Body of pancreas (tissue), 4 donors: ENCODE data around the gene TMEM238L. TPM values are rescaled to one million over a fixed set of nuclear protein-coding genes. Genes with fewer than 3 reads are reported as not detected.

Experiments
- ATAC-seq: fragments of 150-250 bp; one replicate; pipeline ENCODE4 v1.9.1; 2016
- DNase-seq, 4 donors: peaks; one replicate each; pipeline ENCODE4 v3.0.0-alpha.2; 2019
- H3K27ac ChIP-seq, 4 donors: fragments of 200-600 bp; sonication (generic); 1 replicate in 3 of 4; 2 replicates in 1 of 4; pipeline versions ENCODE4 v1.5.1 to v1.6.1; 2016 to 2019; ENCODE audit warnings: mild to moderate bottlenecking in 1 of 4, mixed read lengths in 1 of 4, moderate library complexity in 1 of 4
- H3K27me3 ChIP-seq, 2 donors: fragments of 200-600 bp; sonication (generic); one replicate each; pipeline ENCODE4 v1.6.0; 2016; ENCODE audit warnings: mild to moderate bottlenecking in 1 of 2
- H3K36me3 ChIP-seq, 2 donors: fragments of 200-600 bp; sonication (generic); replicated peaks in 1 of 2; 2 replicates each; pipeline ENCODE4 v1.5.1; 2016; ENCODE audit warnings: low read depth in 2 of 2; ENCODE audit not compliant: insufficient read depth in 1 of 2
- H3K4me1 ChIP-seq: fragments of 200-600 bp; sonication (generic); one replicate; pipeline ENCODE4 v1.6.0; 2016
- H3K4me3 ChIP-seq, 2 donors: fragments of 200-600 bp; sonication (generic); 1 replicate in 1 of 2; 2 replicates in 1 of 2; pipeline ENCODE4 v1.5.1; 2016 to 2019
- H3K9me3 ChIP-seq, 3 donors: fragments of 200-600 bp; sonication (generic); 1 replicate in 2 of 3; 2 replicates in 1 of 3; pipeline ENCODE4 v1.5.1; 2016
- POLR2A ChIP-seq, 3 donors: fragments of 450-650 bp; IDR thresholded peaks; one replicate each; pipeline ENCODE4 v1.6.1; 2016; ENCODE audit warnings: antibody characterized with exemption in 3 of 3, mild to moderate bottlenecking in 2 of 3
- WGBS, 2 donors: methylation state at CpG; one replicate each; pipeline ENCODE4 v1.1.5; 2017; 5-methylcytosine and 5-hydroxymethylcytosine counted together
- intact Hi-C: fragments of 100-400 bp; cut with DNase I; formaldehyde crosslinking; loops from one replicate; pipeline ENCODE4 v1.15.1; 2023
- total RNA-seq, 2 donors: library from RNA; depleted of rRNA; stranded (reverse); fragments of >200 nt; gene quantifications; one replicate each; pipeline ENCODE4 v1.1.0, GENCODE V29; 2016
- TF ChIP-seq, protein P1 (sequence below), 7 experiments: fragments of 450-650 bp in 4 of 7; fragments of 200-600 bp in 3 of 7; sonication (generic) in 3 of 7; IDR thresholded peaks; one replicate each; pipeline ENCODE4 v1.5.1; 2016 to 2019; ENCODE audit warnings: antibody characterized with exemption in 7 of 7

The TMEM238L gene
- total RNA-seq, 2 donors from 2014 or later: not detected

DNA sequence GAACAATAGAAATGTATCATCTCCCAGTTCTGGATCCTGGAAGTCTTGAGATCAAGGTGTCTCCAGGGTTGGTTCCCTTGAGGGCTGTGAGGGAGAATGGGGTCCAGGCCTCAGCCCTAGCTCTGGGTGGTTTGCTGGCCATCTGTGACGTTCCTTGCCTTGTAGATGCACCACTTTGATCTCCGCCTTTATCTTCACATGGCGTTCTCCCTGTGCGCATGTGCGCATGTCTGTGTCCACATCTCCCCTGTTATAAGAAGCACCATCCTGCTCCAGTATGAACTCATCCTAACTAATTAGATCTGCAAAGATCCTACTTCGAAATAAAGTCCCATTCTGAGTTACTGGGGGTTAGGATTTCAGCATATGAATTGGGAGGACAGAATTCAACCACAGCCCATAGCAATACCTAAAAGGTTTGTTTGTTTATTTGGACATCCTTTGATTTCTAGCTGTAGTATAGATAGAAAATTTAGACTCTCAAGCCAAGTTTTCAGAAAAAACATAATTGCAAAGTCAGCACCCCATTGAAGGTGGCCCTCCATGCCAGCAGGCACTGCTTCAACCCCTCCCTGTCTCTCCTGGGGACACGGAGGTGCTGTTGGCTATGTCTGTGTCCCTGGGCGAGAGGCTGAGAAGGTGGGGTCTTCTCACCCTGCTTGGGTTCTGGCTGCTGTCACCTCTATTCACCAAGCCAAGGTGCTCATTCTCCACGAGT, 2.8 kb upstream of the TMEM238L start:
- no peak overlapping the region for H3K27ac ChIP-seq

DNA sequence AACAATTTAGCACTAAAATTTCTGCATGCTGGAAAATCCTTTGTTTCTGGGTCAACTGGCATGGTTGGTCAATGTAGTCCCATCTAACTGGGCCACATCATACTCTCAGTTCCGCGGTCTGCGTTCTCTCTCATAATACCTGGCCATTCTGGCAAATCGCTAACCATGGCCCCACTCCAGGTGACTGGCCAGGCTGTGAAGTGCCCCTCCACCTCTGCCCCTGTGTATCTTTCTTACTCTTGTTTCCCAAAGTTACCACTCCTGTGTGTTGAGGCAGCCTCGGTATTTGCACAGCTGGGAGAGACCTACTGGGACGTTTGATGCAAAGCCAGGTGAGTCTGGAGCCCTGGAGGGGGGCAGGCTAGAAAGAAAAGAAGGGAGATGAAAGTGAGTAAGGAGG, 2.0 kb upstream of the TMEM238L start:
- DNase-seq (peak in 3 of 4 donors; percentile 6 to 67 (median 61)), ATAC-seq (no peak)
- intact Hi-C loops: no loop called here
- H3K27me3 ChIP-seq: no peaks in the 10 kb centered on the region
- TF ChIP-seq, protein P1, sequence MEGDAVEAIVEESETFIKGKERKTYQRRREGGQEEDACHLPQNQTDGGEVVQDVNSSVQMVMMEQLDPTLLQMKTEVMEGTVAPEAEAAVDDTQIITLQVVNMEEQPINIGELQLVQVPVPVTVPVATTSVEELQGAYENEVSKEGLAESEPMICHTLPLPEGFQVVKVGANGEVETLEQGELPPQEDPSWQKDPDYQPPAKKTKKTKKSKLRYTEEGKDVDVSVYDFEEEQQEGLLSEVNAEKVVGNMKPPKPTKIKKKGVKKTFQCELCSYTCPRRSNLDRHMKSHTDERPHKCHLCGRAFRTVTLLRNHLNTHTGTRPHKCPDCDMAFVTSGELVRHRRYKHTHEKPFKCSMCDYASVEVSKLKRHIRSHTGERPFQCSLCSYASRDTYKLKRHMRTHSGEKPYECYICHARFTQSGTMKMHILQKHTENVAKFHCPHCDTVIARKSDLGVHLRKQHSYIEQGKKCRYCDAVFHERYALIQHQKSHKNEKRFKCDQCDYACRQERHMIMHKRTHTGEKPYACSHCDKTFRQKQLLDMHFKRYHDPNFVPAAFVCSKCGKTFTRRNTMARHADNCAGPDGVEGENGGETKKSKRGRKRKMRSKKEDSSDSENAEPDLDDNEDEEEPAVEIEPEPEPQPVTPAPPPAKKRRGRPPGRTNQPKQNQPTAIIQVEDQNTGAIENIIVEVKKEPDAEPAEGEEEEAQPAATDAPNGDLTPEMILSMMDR (IDR thresholded peaks at IDR 0.05): no peak
- no peak for TF ChIP-seq POLR2A (IDR thresholded peaks at IDR 0.05)
- H3K27ac ChIP-seq: no peak overlapping the region
- H3K36me3 ChIP-seq: no peaks in the 10 kb centered on the region
- 55 to 60% methylated on average over 6 of the region's 6 CpGs for WGBS, 2 donors
- H3K4me3 ChIP-seq: no peak overlapping the region
- no peaks in the 10 kb centered on the region for H3K9me3 ChIP-seq
- H3K4me1 ChIP-seq: peaks cover 6% of the 10 kb centered on the region

More for the DNA sequence above, 2.8 kb upstream of the TMEM238L start:
- DNase-seq (no peak), ATAC-seq (no peak)
- intact Hi-C loops: no loop called here
- 73 to 84% methylated on average over 9 of the region's 9 CpGs for WGBS, 2 donors
- H3K9me3 ChIP-seq: no peaks in the 10 kb centered on the region
- TF ChIP-seq POLR2A (IDR thresholded peaks at IDR 0.05): no peak
- TF ChIP-seq, protein P1 (IDR thresholded peaks at IDR 0.05): no peak
- H3K4me3 ChIP-seq: no peak overlapping the region
- H3K27me3 ChIP-seq: no peaks in the 10 kb centered on the region
- no peaks in the 10 kb centered on the region for H3K36me3 ChIP-seq
- peaks cover 6% of the 10 kb centered on the region for H3K4me1 ChIP-seq

DNA sequence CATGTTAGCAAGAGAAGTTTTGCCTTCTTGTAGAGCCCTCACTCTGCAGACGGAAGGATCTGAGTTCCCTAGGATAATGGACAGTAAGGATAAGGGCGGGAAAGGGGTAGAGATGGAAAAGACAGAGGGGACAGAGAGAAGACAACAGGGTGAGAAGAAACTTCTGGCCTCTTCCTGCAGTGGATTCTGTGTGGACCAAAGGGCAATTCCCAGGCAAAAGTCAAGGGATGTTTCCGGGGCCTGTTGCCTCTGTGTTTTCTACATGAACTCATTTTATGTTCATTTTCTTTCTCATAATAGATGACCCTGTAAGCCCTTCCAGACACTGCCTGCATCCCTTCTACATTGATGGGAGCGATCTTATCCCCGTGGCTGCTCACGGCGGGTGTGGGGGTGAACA, 647 bp upstream of the TMEM238L start:
- 91 to 95% methylated on average over 7 of the region's 7 CpGs for WGBS, 2 donors
- intact Hi-C loops: loop anchor here (5.0 kb wide), 1 partner anchor 38 kb away; no protein-coding TSS in a partner anchor

DNA sequence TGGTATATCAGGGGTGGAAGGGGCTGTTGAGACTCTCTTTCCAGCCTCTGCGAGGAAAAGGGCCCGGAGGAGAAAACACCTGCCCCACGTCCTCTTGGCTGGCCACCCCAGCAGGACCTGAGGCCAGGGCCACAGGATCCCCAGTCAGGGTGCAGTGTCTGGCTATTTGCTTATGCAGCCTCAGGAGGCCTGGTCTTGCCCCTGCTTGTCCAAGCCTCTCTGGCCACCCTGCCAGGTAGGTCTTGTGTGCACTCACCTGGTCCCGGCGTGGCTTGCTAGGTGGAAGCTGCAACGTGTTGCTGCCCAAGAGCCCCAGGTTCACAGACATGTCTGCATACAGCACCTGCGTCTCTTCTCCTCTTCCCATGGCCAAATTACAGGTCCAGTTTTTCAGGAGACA, 549 bp downstream of the TMEM238L start:
- Histone ChIP-seq H3K27ac (no peak overlapping the region), H3K36me3 (no peaks in the 10 kb centered on the region), H3K4me3 (no peak overlapping the region), H3K9me3 (no peaks in the 10 kb centered on the region), H3K4me1 (peaks cover 24% of the 10 kb centered on the region), H3K27me3 (no peaks in the 10 kb centered on the region)
- TF ChIP-seq, protein P1 (IDR thresholded peaks at IDR 0.05): no peak
- no peak for TF ChIP-seq POLR2A (IDR thresholded peaks at IDR 0.05)
- 96 to 98% methylated on average over 7 of the region's 7 CpGs for WGBS, 2 donors
- intact Hi-C loops: loop anchor here (5.0 kb wide), 1 partner anchor 39 kb away; no protein-coding TSS in a partner anchor
- ATAC-seq (no peak), DNase-seq (no peak)

More for the DNA sequence above, 647 bp upstream of the TMEM238L start:
- no peak overlapping the region for H3K4me3 ChIP-seq
- no peaks in the 10 kb centered on the region for H3K27me3 ChIP-seq
- ATAC-seq: no peak
- peaks cover 12% of the 10 kb centered on the region for H3K4me1 ChIP-seq
- DNase-seq: no peak
- no peaks in the 10 kb centered on the region for H3K36me3 ChIP-seq
- no peak overlapping the region for H3K27ac ChIP-seq
- TF ChIP-seq, protein P1 (IDR thresholded peaks at IDR 0.05): no peak
- TF ChIP-seq POLR2A (IDR thresholded peaks at IDR 0.05): no peak
- H3K9me3 ChIP-seq: no peaks in the 10 kb centered on the region
